Stimulated activated CD8-positive, alpha-beta memory T cell treated with anti-CD3 and anti-CD28 coated beads, Interleukin-12 subunit alpha, Interleukin-12 subunit beta, amount 100 ng/mL, for 24 hours (primary cell): ENCODE data around the gene AIF1.

Experiments
- DNase-seq: peaks from one replicate; pipeline ENCODE4 v3.0.0-alpha.2; 2020; ENCODE audit errors: extremely low read depth

Gene AIF1

GRCh38 chr6:31620586-31621319, 5.7 kb downstream of the AIF1 start, which contains the start of gene PRRC2A:
TSS of gene PRRC2A (plus strand) at chr6:31620715. CDS start at chr6:31622790, 2,075 bp downstream.
- peak; percentile 61 for DNase-seq

DNA sequence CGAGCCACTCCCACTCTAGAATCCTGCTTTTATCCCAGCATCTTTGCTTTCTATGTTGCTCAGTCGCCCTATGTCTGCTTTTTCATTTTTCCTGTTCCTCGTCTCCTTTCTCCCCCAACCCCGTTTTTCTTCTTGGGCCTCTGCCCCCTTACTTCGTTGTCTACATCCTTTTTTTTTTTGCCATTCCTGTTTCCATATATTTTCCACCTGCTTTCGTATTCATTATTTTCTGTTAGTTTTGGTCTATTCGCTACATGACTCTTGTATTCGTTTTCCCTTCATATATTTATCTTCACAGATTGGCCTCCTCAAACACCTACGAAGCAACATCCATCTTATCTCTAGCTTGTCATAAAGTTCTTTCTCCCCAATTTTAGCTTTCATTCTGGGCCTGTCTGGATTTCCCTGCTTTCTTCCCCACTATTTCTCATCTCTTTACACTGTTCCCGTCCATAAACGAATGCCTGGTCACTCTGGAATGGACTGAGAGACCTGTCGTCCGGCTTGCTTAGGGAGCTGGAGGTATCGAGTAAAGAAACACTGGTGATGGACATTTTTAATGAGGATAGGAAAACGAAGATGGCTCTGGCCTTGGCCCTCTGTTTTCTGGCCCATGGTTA, 6.4 kb downstream of the AIF1 start:
- no peak for DNase-seq

DNA sequence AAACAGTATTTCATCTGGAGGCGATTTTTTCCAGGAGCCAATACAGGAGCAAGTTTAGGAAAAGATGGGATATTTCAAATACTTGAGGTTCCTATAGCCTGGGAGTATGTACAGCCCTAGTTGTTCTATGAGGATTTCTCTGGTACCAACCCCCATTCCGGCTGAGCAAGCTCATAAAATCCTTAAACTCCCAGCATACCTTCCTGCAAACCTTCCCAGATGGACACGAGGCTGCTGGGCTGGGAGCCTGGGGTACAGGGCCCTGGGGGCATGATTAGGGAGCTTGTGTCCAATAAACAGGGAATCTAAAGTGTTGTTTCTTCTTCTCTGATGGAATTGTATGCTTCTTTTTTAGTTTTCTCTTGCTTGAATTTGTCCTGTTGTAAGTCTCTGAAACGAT, 7.0 kb downstream of the AIF1 start:
- no peak for DNase-seq

- no peak for DNase-seq
These were observed 7.7 kb downstream of the AIF1 start for GRCh38 chr6:31622684-31623091.

GRCh38 chr6:31624070-31624469, 9.0 kb downstream of the AIF1 start:
- DNase-seq = no peak

DNA sequence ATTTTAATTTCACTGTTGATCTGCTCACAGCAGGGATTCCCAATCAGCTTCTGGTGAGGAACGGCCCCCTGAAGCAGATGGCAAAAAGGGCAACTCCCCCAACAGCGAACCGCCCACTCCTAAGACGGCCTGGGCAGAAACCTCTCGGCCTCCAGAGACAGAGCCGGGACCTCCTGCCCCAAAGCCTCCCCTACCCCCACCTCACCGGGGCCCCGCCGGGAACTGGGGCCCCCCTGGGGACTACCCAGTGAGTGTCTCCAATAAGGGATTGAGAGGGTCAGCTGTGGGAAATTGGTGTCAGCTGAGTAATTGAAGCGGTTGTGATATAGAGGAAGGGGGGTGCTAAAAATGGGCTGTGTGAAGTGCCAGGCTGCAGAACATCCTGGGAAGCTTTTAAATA, 11.9 kb downstream of the AIF1 start:
- DNase-seq = no peak

DNA sequence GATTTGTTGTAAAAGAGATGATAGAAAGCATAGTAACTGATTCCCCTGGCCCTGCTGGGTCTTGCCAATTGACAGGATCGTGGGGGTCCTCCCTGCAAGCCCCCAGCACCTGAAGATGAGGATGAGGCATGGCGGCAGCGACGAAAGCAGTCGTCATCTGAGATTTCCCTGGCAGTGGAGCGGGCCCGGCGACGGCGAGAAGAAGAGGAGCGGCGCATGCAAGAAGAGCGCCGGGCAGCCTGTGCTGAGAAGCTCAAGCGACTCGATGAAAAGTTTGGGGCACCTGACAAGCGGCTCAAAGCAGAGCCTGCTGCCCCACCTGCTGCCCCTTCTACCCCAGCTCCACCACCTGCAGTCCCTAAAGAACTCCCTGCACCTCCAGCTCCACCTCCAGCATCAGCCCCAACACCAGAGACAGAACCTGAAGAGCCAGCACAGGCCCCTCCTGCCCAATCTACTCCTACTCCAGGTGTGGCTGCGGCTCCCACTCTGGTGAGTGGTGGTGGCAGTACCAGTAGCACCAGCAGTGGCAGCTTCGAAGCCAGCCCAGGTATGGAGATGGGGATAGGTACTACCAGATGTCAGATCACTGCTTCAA, 12.8 kb downstream of the AIF1 start:
- no peak for DNase-seq

DNA sequence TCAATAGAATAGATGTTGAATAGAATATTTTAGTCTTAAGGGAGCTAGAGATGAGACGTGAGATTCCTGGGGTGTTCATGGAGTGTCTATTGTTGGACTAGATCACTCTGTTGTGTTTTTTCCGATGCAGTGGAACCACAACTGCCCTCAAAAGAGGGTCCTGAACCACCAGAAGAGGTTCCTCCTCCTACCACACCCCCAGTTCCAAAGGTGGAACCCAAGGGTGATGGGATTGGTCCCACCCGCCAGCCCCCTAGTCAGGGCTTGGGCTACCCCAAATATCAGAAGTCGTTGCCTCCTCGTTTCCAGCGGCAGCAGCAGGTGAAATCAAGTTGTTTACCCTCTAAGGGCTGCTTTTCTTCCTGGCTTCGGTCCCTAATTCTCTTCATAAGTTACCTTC, 14.0 kb downstream of the AIF1 start:
- DNase-seq = no peak

DNA sequence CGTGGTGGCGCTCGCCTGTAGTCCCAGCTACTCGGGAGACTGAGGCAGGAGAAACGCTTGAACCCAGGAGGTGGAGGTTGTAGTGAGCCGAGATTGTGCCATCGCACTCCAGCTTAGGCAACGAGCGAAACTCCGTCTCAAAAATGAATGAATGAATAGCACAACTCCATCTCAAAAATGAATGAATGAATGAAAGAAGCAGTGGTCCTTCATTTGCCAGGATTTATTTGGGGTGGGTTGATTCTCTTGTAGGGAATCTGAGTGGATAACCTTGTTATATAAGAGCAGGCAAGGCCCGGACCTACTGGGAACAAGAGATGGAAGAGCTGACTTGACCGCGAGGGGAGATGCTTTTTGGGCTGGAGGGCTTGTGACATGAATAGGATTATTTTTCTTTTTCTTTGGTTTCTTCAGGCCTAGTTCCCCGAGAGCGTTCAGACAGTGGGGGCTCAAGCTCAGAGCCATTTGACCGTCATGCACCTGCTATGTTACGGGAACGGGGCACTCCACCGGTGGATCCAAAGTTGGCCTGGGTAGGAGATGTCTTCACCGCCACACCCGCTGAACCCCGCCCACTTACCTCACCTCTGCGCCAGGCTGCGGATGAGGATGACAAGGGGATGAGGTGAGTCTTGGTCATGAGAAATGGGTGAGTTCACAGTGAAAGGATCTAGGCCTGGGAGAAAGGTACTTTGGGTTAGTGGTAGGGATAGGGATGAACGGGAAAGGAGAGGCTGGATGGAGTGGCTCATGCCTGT, 15.3 kb downstream of the AIF1 start:
- no peak for DNase-seq

- no peak for DNase-seq
These were observed 16.2 kb downstream of the AIF1 start for GRCh38 chr6:31631209-31631608.

DNA sequence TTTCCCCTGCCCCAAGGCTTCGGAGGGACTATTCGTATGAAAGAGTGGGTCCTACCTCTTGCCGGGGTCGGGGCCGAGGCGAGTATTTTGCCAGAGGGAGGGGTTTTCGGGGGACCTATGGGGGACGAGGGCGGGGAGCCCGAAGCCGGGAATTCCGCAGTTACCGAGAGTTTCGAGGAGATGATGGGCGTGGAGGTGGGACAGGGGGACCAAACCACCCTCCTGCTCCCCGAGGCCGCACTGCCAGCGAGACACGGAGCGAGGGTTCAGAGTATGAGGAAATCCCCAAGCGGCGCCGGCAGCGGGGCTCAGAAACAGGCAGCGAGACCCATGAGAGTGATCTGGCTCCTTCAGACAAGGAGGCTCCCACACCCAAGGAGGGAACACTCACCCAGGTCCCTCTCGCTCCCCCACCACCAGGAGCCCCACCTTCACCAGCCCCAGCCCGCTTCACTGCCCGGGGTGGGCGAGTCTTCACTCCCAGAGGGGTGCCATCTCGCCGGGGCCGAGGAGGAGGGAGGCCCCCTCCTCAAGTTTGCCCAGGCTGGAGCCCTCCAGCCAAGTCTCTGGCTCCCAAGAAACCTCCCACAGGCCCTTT, 16.7 kb downstream of the AIF1 start:
- no peak for DNase-seq

GRCh38 chr6:31632279-31632946, 17.4 kb downstream of the AIF1 start:
- no peak for DNase-seq

DNA sequence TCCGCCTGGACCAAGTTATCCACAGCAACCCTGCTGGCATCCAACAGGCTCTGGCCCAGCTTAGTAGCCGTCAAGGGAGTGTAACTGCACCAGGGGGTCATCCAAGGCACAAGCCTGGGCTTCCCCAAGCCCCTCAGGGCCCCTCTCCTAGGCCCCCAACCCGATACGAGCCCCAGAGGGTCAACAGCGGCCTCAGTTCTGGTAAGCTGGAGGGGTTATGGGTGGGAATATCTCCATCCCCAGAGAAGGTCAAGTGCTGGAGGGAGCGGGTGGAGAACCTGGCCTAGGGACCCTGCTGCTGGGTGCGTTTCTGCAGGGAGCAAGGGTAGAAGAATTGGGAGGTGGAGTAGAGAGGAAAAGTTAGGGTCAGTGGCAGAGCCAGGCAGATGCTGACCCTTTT, 18.4 kb downstream of the AIF1 start:
- DNase-seq = no peak

- DNase-seq = no peak
These were observed 19.1 kb downstream of the AIF1 start for GRCh38 chr6:31634131-31634530.

GRCh38 chr6:31634969-31635575, 20.0 kb downstream of the AIF1 start:
- no peak for DNase-seq

GRCh38 chr6:31636698-31637596, 21.9 kb downstream of the AIF1 start:
- no peak for DNase-seq

GRCh38 chr6:31639043-31639442, 24.0 kb downstream of the AIF1 start:
- no peak for DNase-seq

- no peak for DNase-seq
These were observed 24.4 kb downstream of the AIF1 start for GRCh38 chr6:31639449-31639861.

- DNase-seq = no peak
These were observed 25.6 kb downstream of the AIF1 start for GRCh38 chr6:31640612-31641011.

- DNase-seq = no peak
These were observed 26.3 kb downstream of the AIF1 start for GRCh38 chr6:31641370-31641769.
